ENCODE measurements around the gene TMX4. TPM values are rescaled to one million over a fixed set of nuclear protein-coding genes. Genes with fewer than 3 reads are reported as not detected.

Gene TMX4
- polyA plus RNA-seq, 1 donor (not counting 4 experiments of a cell fraction or from before 2014, with no cell fraction given) = 5.9 TPM

GRCh38 chr20:7977709-7978108, 41.9 kb downstream of the TMX4 start:
- H3K27me3 ChIP-seq (ENCODE audit: control insufficient read depth, extremely low read depth, insufficient read depth, low read length) = no peaks in the 10 kb centered on the region
- no peaks in the 10 kb centered on the region for H3K4me1 ChIP-seq (ENCODE audit: control insufficient read depth, extremely low read depth, insufficient read depth, low read length)
- no peak overlapping the region for H2AFZ ChIP-seq (ENCODE audit: control insufficient read depth, low read length)
- DNase-seq (ENCODE audit: low read depth, low spot score) (no peak), FAIRE-seq (no peak)
- no peak overlapping the region for H3K9ac ChIP-seq (ENCODE audit: control insufficient read depth, extremely low read depth, insufficient read depth, low read length)
- H3K4me3 ChIP-seq (ENCODE audit: control insufficient read depth in 2 of 3, extremely low read depth in 1 of 3, insufficient read depth in 2 of 3, low read depth in 1 of 3, low read length in 3 of 3) = no peak overlapping the region
- no peak for TF ChIP-seq EZH2 (IDR thresholded peaks at IDR 0.05; ENCODE audit: low read length)
- TF ChIP-seq, protein P1, sequence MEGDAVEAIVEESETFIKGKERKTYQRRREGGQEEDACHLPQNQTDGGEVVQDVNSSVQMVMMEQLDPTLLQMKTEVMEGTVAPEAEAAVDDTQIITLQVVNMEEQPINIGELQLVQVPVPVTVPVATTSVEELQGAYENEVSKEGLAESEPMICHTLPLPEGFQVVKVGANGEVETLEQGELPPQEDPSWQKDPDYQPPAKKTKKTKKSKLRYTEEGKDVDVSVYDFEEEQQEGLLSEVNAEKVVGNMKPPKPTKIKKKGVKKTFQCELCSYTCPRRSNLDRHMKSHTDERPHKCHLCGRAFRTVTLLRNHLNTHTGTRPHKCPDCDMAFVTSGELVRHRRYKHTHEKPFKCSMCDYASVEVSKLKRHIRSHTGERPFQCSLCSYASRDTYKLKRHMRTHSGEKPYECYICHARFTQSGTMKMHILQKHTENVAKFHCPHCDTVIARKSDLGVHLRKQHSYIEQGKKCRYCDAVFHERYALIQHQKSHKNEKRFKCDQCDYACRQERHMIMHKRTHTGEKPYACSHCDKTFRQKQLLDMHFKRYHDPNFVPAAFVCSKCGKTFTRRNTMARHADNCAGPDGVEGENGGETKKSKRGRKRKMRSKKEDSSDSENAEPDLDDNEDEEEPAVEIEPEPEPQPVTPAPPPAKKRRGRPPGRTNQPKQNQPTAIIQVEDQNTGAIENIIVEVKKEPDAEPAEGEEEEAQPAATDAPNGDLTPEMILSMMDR (optimal IDR thresholded peaks at IDR 0.05 in 1 of 3, IDR thresholded peaks at IDR 0.05 in 1 of 3, conservative IDR thresholded peaks at IDR 0.05 in 1 of 3; ENCODE audit: extremely low read depth in 1 of 3, insufficient read depth in 2 of 3, low read length in 3 of 3) = no peak
- H4K20me1 ChIP-seq (ENCODE audit: control insufficient read depth, extremely low read depth, insufficient read depth, low read length) = no peaks in the 10 kb centered on the region
- no peak overlapping the region for H3K4me2 ChIP-seq (ENCODE audit: control insufficient read depth, extremely low read depth, insufficient read depth, low read depth, low read length)
- no peaks in the 10 kb centered on the region for H3K9me1 ChIP-seq (ENCODE audit: control insufficient read depth, extremely low read depth, insufficient read depth, low read length)
- no peaks in the 10 kb centered on the region for H3K36me3 ChIP-seq (ENCODE audit: control insufficient read depth in 2 of 2, extremely low read depth in 1 of 2, insufficient read depth in 2 of 2, low read length in 2 of 2)
- H3K79me2 ChIP-seq (ENCODE audit: control insufficient read depth, insufficient read depth, low read length) = no peaks in the 10 kb centered on the region
- H3K27ac ChIP-seq (ENCODE audit: control insufficient read depth, insufficient read depth, low read length) = no peak overlapping the region
- H3K9me3 ChIP-seq (ENCODE audit: control insufficient read depth, low read depth, low read length) = no peaks in the 10 kb centered on the region
- dilution Hi-C loops (cut with MboI; ENCODE audit: extremely low pct_ligation_motif_present, low sequenced_read_pairs) = no loop called here

DNA sequence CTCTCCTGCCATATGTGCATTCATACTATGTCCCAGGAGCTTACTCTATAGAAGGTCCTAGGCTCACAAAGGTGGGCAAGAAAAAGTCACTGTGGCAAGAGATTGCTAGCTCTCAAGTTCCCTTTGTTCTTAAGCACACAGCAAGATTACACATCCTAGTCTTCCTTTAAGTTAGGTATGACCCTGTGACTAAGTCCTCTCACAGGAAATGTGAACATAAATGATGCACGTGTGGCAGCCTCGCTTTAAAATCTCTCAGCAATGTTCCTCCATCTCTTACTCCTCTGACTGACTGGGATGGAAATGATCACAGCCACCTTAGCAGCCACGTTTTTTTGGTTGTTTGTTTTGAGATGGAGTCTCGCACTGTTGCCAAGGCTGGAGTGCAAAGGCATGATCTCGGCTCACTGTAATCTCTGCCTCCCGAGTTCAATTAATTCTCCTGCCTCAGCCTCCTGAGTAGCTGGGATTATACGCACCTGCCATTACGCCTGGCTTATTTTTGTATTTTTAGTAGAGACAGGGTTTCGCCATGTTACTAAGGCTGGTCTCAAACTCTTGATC, 43.6 kb downstream of the TMX4 start:
- Histone ChIP-seq H3K9me3 (ENCODE audit: control insufficient read depth, low read depth, low read length) (no peaks in the 10 kb centered on the region), H4K20me1 (ENCODE audit: control insufficient read depth, extremely low read depth, insufficient read depth, low read length) (no peaks in the 10 kb centered on the region), H3K9me1 (ENCODE audit: control insufficient read depth, extremely low read depth, insufficient read depth, low read length) (no peaks in the 10 kb centered on the region), H3K9ac (ENCODE audit: control insufficient read depth, extremely low read depth, insufficient read depth, low read length) (no peak overlapping the region), H3K27ac (ENCODE audit: control insufficient read depth, insufficient read depth, low read length) (no peak overlapping the region), H3K36me3 (ENCODE audit: control insufficient read depth in 2 of 2, extremely low read depth in 1 of 2, insufficient read depth in 2 of 2, low read length in 2 of 2) (no peaks in the 10 kb centered on the region), H3K27me3 (ENCODE audit: control insufficient read depth, extremely low read depth, insufficient read depth, low read length) (no peaks in the 10 kb centered on the region), H3K4me3 (ENCODE audit: control insufficient read depth in 2 of 3, extremely low read depth in 1 of 3, insufficient read depth in 2 of 3, low read depth in 1 of 3, low read length in 3 of 3) (no peak overlapping the region), H3K4me2 (ENCODE audit: control insufficient read depth, extremely low read depth, insufficient read depth, low read depth, low read length) (no peak overlapping the region), H3K4me1 (ENCODE audit: control insufficient read depth, extremely low read depth, insufficient read depth, low read length) (no peaks in the 10 kb centered on the region), H3K79me2 (ENCODE audit: control insufficient read depth, insufficient read depth, low read length) (no peaks in the 10 kb centered on the region), H2AFZ (ENCODE audit: control insufficient read depth, low read length) (no peak overlapping the region)
- FAIRE-seq (no peak), DNase-seq (ENCODE audit: low read depth, low spot score) (no peak)
- TF ChIP-seq, protein P1 (optimal IDR thresholded peaks at IDR 0.05 in 1 of 3, IDR thresholded peaks at IDR 0.05 in 1 of 3, conservative IDR thresholded peaks at IDR 0.05 in 1 of 3; ENCODE audit: extremely low read depth in 1 of 3, insufficient read depth in 2 of 3, low read length in 3 of 3) = no peak
- no peak for TF ChIP-seq EZH2 (IDR thresholded peaks at IDR 0.05; ENCODE audit: low read length)
- dilution Hi-C loops (cut with MboI; ENCODE audit: extremely low pct_ligation_motif_present, low sequenced_read_pairs) = no loop called here

All from keratinocyte (primary cell).